H9 (cell line): ENCODE measurements around the gene MYLK. TPM values are rescaled to one million over a fixed set of nuclear protein-coding genes. Genes with fewer than 3 reads are reported as not detected.

ENCODE experiments used
- DNase-seq: peaks from one replicate; pipeline ENCODE4 v3.0.0-alpha.2; 2017
- H2AFZ ChIP-seq: one replicate; pipeline ENCODE4 v1.6.1; 2013; ENCODE audit warnings: mild to moderate bottlenecking, low read length, control low read depth, moderate library complexity
- H2AK5ac ChIP-seq: 2 replicates; pipeline ENCODE4 v1.6.1; 2013; ENCODE audit warnings: low read length, control low read depth, mixed read lengths; ENCODE audit not compliant: insufficient read length
- H2BK120ac ChIP-seq: one replicate; pipeline ENCODE4 v1.6.1; 2013; ENCODE audit warnings: low read depth, mild to moderate bottlenecking, low read length, control low read depth, inconsistent platforms; ENCODE audit not compliant: poor library complexity, severe bottlenecking
- H2BK12ac ChIP-seq: 2 replicates; pipeline ENCODE4 v1.6.1; 2013; ENCODE audit warnings: low read length, control low read depth, mixed read lengths, low read depth; ENCODE audit not compliant: insufficient read length
- H2BK15ac ChIP-seq: 2 replicates; pipeline ENCODE4 v1.6.1; 2013; ENCODE audit warnings: low read depth, low read length, control low read depth
- H2BK20ac ChIP-seq: one replicate; pipeline ENCODE4 v1.6.1; 2013; ENCODE audit warnings: low read depth, mild to moderate bottlenecking, low read length, control low read depth, inconsistent platforms; ENCODE audit not compliant: poor library complexity, severe bottlenecking
- H2BK5ac ChIP-seq: 2 replicates; pipeline ENCODE4 v1.6.1; 2013; ENCODE audit warnings: low read length, control low read depth, mixed read lengths; ENCODE audit not compliant: insufficient read length
- H3K14ac ChIP-seq: 2 replicates; pipeline ENCODE4 v1.6.1; 2013; ENCODE audit warnings: low read length, control low read depth; ENCODE audit not compliant: insufficient read depth
- H3K18ac ChIP-seq: 2 replicates; pipeline ENCODE4 v1.6.1; 2013; ENCODE audit warnings: low read depth, mild to moderate bottlenecking, mixed read lengths, low read length, control low read depth; ENCODE audit not compliant: insufficient read length
- H3K23ac ChIP-seq: 2 replicates; pipeline ENCODE4 v1.6.1; 2013; ENCODE audit warnings: low read length, control low read depth, mixed read lengths, low read depth; ENCODE audit not compliant: insufficient read length
- H3K23me2 ChIP-seq: 2 replicates; pipeline ENCODE4 v1.6.1; 2013; ENCODE audit warnings: low read depth, mild to moderate bottlenecking, mixed read lengths, low read length, control low read depth; ENCODE audit not compliant: insufficient read length, poor library complexity, severe bottlenecking
- H3K27ac ChIP-seq: 2 replicates; pipeline ENCODE4 v1.5.1; 2013; ENCODE audit warnings: low read length, control low read depth, mixed read lengths, low read depth; ENCODE audit not compliant: insufficient read length
- H3K27me3 ChIP-seq: 2 replicates; pipeline ENCODE4 v1.6.1; 2013; ENCODE audit warnings: low read length, control low read depth, inconsistent platforms; ENCODE audit not compliant: insufficient read depth
- H3K4ac ChIP-seq: 2 replicates; pipeline ENCODE4 v1.6.1; 2013; ENCODE audit warnings: low read depth, mild to moderate bottlenecking, control low read depth, inconsistent platforms, low read length, moderate library complexity
- H3K4me1 ChIP-seq: 2 replicates; pipeline ENCODE4 v1.6.1; 2013; ENCODE audit warnings: low read length, control low read depth, inconsistent platforms; ENCODE audit not compliant: insufficient read depth
- H3K4me2 ChIP-seq: 2 replicates; pipeline ENCODE4 v1.6.1; 2013; ENCODE audit warnings: low read length, control low read depth, mixed read lengths; ENCODE audit not compliant: insufficient read length, insufficient read depth
- H3K56ac ChIP-seq: 2 replicates; pipeline ENCODE4 v1.6.1; 2013; ENCODE audit warnings: low read depth, mild to moderate bottlenecking, mixed read lengths, low read length, control low read depth; ENCODE audit not compliant: insufficient read length
- H3K79me1 ChIP-seq: 2 replicates; pipeline ENCODE4 v1.6.1; 2013; ENCODE audit warnings: low read depth, mild to moderate bottlenecking, moderate library complexity, low read length, control low read depth, inconsistent platforms; ENCODE audit not compliant: insufficient read depth, poor library complexity, severe bottlenecking
- H3K79me2 ChIP-seq: 2 replicates; pipeline ENCODE4 v1.6.1; 2013; ENCODE audit warnings: low read length, control low read depth, inconsistent platforms; ENCODE audit not compliant: insufficient read depth
- H3K9ac ChIP-seq: 2 replicates; pipeline ENCODE4 v1.6.1; 2013; ENCODE audit warnings: low read length, control low read depth, mixed read lengths; ENCODE audit not compliant: insufficient read length; ENCODE audit errors: extremely low read depth
- H3K9me3 ChIP-seq: one replicate; pipeline ENCODE4 v1.6.1; 2013; ENCODE audit warnings: low read depth, low read length, inconsistent platforms; ENCODE audit not compliant: control insufficient read depth
- H3T11ph ChIP-seq: one replicate; pipeline ENCODE4 v1.6.1; 2013; ENCODE audit warnings: mild to moderate bottlenecking, low read length, control low read depth, inconsistent platforms
- H4K20me1 ChIP-seq: one replicate; pipeline ENCODE4 v1.6.1; 2013; ENCODE audit not compliant: control insufficient read depth, insufficient read length, insufficient read depth
- H4K5ac ChIP-seq: 2 replicates; pipeline ENCODE4 v1.6.1; 2013; ENCODE audit warnings: low read depth, mild to moderate bottlenecking, mixed read lengths, low read length, control low read depth; ENCODE audit not compliant: insufficient read length
- H4K8ac ChIP-seq: replicated peaks from 2 replicates; pipeline ENCODE4 v1.6.1; 2013; ENCODE audit warnings: low read length, control low read depth, mixed read lengths, low read depth; ENCODE audit not compliant: insufficient read length
- H4K91ac ChIP-seq: 2 replicates; pipeline ENCODE4 v1.6.1; 2013; ENCODE audit warnings: low read depth, mild to moderate bottlenecking, moderate library complexity, mixed read lengths, low read length, control low read depth; ENCODE audit not compliant: insufficient read length
- H3K27ac Mint-ChIP-seq, 3 experiments: 2 replicates in 2 of 3; 3 replicates in 1 of 3; pipeline ENCODE4 v1.8.0; 2020 to 2021; ENCODE audit warnings: mixed read lengths in 3 of 3, mild to moderate bottlenecking in 1 of 3, moderate library complexity in 1 of 3
- H3K27me3 Mint-ChIP-seq: 2 replicates; pipeline ENCODE4 v1.8.0; 2021; ENCODE audit warnings: low read depth, mild to moderate bottlenecking, moderate library complexity, mixed read lengths
- H3K36me3 Mint-ChIP-seq, 3 experiments: 2 replicates in 2 of 3; 3 replicates in 1 of 3; pipeline ENCODE4 v1.8.0; 2020 to 2021; ENCODE audit warnings: low read depth in 3 of 3, mixed read lengths in 3 of 3; ENCODE audit not compliant: insufficient read depth in 1 of 3
- H3K4me1 Mint-ChIP-seq, 2 experiments: 2 replicates each; pipeline ENCODE4 v1.8.0; 2020; ENCODE audit warnings: mixed read lengths in 2 of 2
- H3K4me3 Mint-ChIP-seq, 2 experiments: 2 replicates in 1 of 2; 3 replicates in 1 of 2; pipeline ENCODE4 v1.8.0; 2020 to 2021; ENCODE audit warnings: mild to moderate bottlenecking in 2 of 2, mixed read lengths in 2 of 2, moderate library complexity in 1 of 2
- H3K9me3 Mint-ChIP-seq, 2 experiments: 2 replicates in 1 of 2; 3 replicates in 1 of 2; pipeline ENCODE4 v1.8.0; 2020; ENCODE audit warnings: mild to moderate bottlenecking in 2 of 2, mixed read lengths in 2 of 2, moderate library complexity in 1 of 2
- CTCF ChIP-seq: fragments of 200-600 bp; sonication (generic); conservative IDR thresholded peaks from 3 replicates; pipeline ENCODE4 v1.8.0; 2021; ENCODE audit warnings: antibody characterized with exemption, mild to moderate bottlenecking
- WGBS: extraction: QIAGEN DNeasy Blood & Tissue Kit; methylation state at CpG from one replicate; pipeline ENCODE4 v1.1.7; 2013; ENCODE audit warnings: missing lambda C conversion rate, low lambda C conversion rate, mixed read lengths; ENCODE audit not compliant: insufficient read length; ENCODE audit errors: extremely low coverage; 5-methylcytosine and 5-hydroxymethylcytosine counted together
- total RNA-seq: library from RNA; stranded (reverse); gene quantifications from 2 replicates; pipeline ENCODE4 v1.2.1, GENCODE V29; 2021

MYLK gene
- total RNA-seq, 1 experiment from 2014 or later: 10.1 TPM

- no peak overlapping the region for H4K91ac ChIP-seq
- H3K18ac ChIP-seq: no peak overlapping the region
- H3K4me3 Mint-ChIP-seq: no peak overlapping the region
- no peaks in the 10 kb centered on the region for H3K4me1 ChIP-seq
- WGBS: no CpG with 5 or more reads among the region's 3 CpGs
- H3K9me3 Mint-ChIP-seq: no peaks in the 10 kb centered on the region
- no peaks in the 10 kb centered on the region for H3K79me2 ChIP-seq
- no peaks in the 10 kb centered on the region for H3K9me3 ChIP-seq
- no peak overlapping the region for H3K4ac ChIP-seq
- H3K4me2 ChIP-seq: no peak overlapping the region
- no peak overlapping the region for H2AK5ac ChIP-seq
- H3K4me1 Mint-ChIP-seq: peaks cover 11 to 13% of the 10 kb centered on the region in 2 experiments
- H3K23me2 ChIP-seq: no peaks in the 10 kb centered on the region
- H3K27ac Mint-ChIP-seq: no peak overlapping the region
- TF ChIP-seq CTCF: no peak
- no peak overlapping the region for H3K14ac ChIP-seq
- H3K79me1 ChIP-seq: no peaks in the 10 kb centered on the region
- DNase-seq: no peak
- H4K20me1 ChIP-seq: no peaks in the 10 kb centered on the region
- no peaks in the 10 kb centered on the region for H3K27me3 ChIP-seq
- H3K36me3 Mint-ChIP-seq: peaks cover 12 to 38% (median 33%) of the 10 kb centered on the region in 3 experiments; a peak in 6 of 7 replicates
- H2BK5ac ChIP-seq: no peak overlapping the region
- H3K27ac ChIP-seq: no peak overlapping the region
- H2BK15ac ChIP-seq: no peak overlapping the region
- H4K8ac ChIP-seq: no peak overlapping the region
- no peak overlapping the region for H2BK20ac ChIP-seq
- no peak overlapping the region for H2BK120ac ChIP-seq
- H3K23ac ChIP-seq: no peak overlapping the region
- no peak overlapping the region for H2BK12ac ChIP-seq
- no peaks in the 10 kb centered on the region for H3K27me3 Mint-ChIP-seq
- no peak overlapping the region for H3T11ph ChIP-seq
- H3K56ac ChIP-seq: no peak overlapping the region
- H4K5ac ChIP-seq: no peak overlapping the region
- no peak overlapping the region for H3K9ac ChIP-seq
- no peak overlapping the region for H2AFZ ChIP-seq
Measured at GRCh38 chr3:123576122-123576521, 308.0 kb downstream of the MYLK start.
